Prostate gland (tissue), 2 donors: Measurements from ENCODE around the gene VWF. TPM values are rescaled to one million over a fixed set of nuclear protein-coding genes. Genes with fewer than 3 reads are reported as not detected.

Experiments
- DNase-seq: peaks from one replicate; pipeline ENCODE4 v3.0.0-alpha.2; 2019; ENCODE audit warnings: low spot score
- H3K27ac ChIP-seq, 2 donors: fragments of 200-600 bp; sonication (generic); 2 replicates each; pipeline ENCODE4 v1.5.1; 2017 to 2019
- H3K27me3 ChIP-seq: fragments of 200-600 bp; sonication (generic); replicated peaks from 2 replicates; pipeline ENCODE4 v1.5.1; 2019; ENCODE audit not compliant: insufficient read depth
- H3K36me3 ChIP-seq, 2 donors: fragments of 200-600 bp; sonication (generic); 1 replicate in 1 of 2; 2 replicates in 1 of 2; pipeline versions ENCODE4 v1.5.1 to v1.8.1; 2017 to 2019
- H3K4me1 ChIP-seq: fragments of 200-600 bp; sonication (generic); replicated peaks from 2 replicates; pipeline ENCODE4 v1.5.1; 2019
- H3K4me3 ChIP-seq, 2 donors: fragments of 200-600 bp; sonication (generic); 2 replicates each; pipeline ENCODE4 v1.5.1; 2017 to 2019
- H3K9me3 ChIP-seq: fragments of 200-600 bp; sonication (generic); 2 replicates; pipeline ENCODE4 v1.5.1; 2017
- CTCF ChIP-seq, 4 experiments: fragments of 200-600 bp in 2 of 4; fragments of 450-650 bp in 2 of 4; sonication (generic) in 2 of 4; IDR thresholded peaks; 1 replicate in 3 of 4; 2 replicates in 1 of 4; pipeline ENCODE4 v1.5.1; 2016 to 2019; ENCODE audit warnings: antibody characterized with exemption in 4 of 4, mild to moderate bottlenecking in 2 of 4, moderate library complexity in 2 of 4
- POLR2A ChIP-seq: fragments of 450-650 bp; IDR thresholded peaks from one replicate; pipeline ENCODE4 v1.6.1; 2016; ENCODE audit warnings: antibody characterized with exemption, mild to moderate bottlenecking
- POLR2AphosphoS5 ChIP-seq: sonication (generic); formaldehyde crosslinking; IDR thresholded peaks from one replicate; pipeline ENCODE4 v1.6.1; 2017; ENCODE audit warnings: antibody characterized with exemption
- WGBS: methylation state at CpG from one replicate; pipeline ENCODE4 v1.1.5; 2018; 5-methylcytosine and 5-hydroxymethylcytosine counted together
- intact Hi-C: fragments of 100-400 bp; cut with DNase I; formaldehyde crosslinking; loops from one replicate; pipeline ENCODE4 v1.14.2; 2022
- total RNA-seq, 2 donors: library from RNA; depleted of rRNA; stranded (reverse); fragments of >200 nt; gene quantifications; one replicate each; pipeline ENCODE4 v1.1.0, GENCODE V29; 2016

The VWF gene
- total RNA-seq, 2 donors from 2014 or later = 55.0 to 193 TPM

DNA sequence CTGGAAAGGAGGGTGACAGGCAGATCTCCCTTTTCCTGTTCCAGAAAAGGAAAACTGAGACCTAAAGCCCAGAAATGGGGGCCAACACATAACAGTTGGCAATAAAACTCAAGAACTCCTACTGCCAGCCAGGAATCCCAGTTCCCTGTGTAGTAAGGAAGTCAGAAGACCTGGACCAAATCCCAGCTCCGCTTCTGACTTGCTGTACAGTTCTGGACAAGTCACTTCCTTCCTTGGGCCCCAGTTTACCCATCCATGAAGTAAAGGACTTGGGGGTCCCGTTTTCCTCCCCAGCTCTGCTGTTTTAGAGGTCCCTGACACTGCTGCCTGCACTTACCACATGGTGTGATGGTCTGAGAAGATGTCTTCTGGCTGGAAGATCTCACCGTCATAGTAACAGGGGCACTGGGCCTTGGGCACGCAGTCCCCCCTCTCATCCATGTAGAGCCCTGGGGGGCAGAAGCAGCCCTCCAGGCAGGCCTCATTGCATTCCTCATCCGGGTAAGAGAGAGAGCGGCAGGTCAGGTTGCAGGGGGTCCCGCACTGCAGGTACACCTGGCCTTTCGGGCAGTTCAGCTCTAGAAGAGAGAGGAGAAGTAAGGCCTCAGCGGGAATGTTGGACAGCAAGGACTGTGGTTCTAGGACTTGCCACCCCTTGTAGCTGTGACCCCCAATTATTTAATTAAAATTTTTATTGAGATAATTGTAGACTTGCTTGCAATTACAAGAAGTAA, 72.1 kb downstream of the VWF start:
- WGBS = 93% methylated on average over 9 of the region's 9 CpGs
- H3K4me1 ChIP-seq = no peaks in the 10 kb centered on the region

DNA sequence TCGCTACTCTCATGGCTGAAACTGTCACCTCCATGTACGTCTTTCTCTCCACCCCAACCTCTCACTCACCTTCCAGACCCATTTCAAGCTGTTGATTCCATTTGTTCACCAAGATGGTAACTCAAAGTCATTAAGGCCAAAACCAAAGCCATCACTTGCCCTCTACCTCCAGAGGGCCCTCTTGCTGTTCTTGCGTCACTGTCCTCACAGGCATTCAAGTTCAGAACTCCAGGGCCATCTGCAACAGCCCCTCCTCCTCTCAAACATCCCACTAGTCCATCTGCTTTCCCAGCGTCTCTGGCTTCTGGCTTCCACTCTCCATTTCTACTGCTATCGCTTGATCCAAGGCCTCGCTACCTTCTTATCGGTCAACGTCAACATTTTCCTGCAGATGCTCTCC, 74.5 kb downstream of the VWF start:
- H3K4me3 ChIP-seq = no peak overlapping the region
- no peak for TF ChIP-seq POLR2AphosphoS5
- H3K27me3 ChIP-seq = no peaks in the 10 kb centered on the region
- H3K27ac ChIP-seq = no peak overlapping the region
- H3K36me3 ChIP-seq = no peaks in the 10 kb centered on the region
- WGBS = 96% methylated on average over 8 of the region's 8 CpGs
- no peaks in the 10 kb centered on the region for H3K4me1 ChIP-seq
- intact Hi-C loops = no loop called here
- H3K9me3 ChIP-seq = no peaks in the 10 kb centered on the region
- no peak for DNase-seq

More for the DNA sequence above, 72.1 kb downstream of the VWF start:
- Histone ChIP-seq H3K9me3 (no peaks in the 10 kb centered on the region), H3K27ac (no peak overlapping the region), H3K27me3 (no peaks in the 10 kb centered on the region), H3K36me3 (no peaks in the 10 kb centered on the region), H3K4me3 (no peak overlapping the region)
- intact Hi-C loops = no loop called here
- no peak for DNase-seq
- TF ChIP-seq CTCF (IDR thresholded peaks at IDR 0.05) (no peak), POLR2A (no peak), POLR2AphosphoS5 (no peak)

- no peaks in the 10 kb centered on the region for H3K9me3 ChIP-seq
- H3K36me3 ChIP-seq = no peaks in the 10 kb centered on the region
- DNase-seq = no peak
- intact Hi-C loops = no loop called here
- no peak overlapping the region for H3K27ac ChIP-seq
- no peaks in the 10 kb centered on the region for H3K4me1 ChIP-seq
- no peak for TF ChIP-seq POLR2AphosphoS5
- no peak for TF ChIP-seq CTCF (IDR thresholded peaks at IDR 0.05)
- TF ChIP-seq POLR2A = no peak
- H3K4me3 ChIP-seq = no peak overlapping the region
- no peaks in the 10 kb centered on the region for H3K27me3 ChIP-seq
Observed at GRCh38 chr12:6049587-6049986, 74.9 kb downstream of the VWF start.

- Histone ChIP-seq H3K4me1 (no peaks in the 10 kb centered on the region), H3K27me3 (no peaks in the 10 kb centered on the region), H3K27ac (no peak overlapping the region), H3K9me3 (no peaks in the 10 kb centered on the region), H3K4me3 (no peak overlapping the region), H3K36me3 (no peaks in the 10 kb centered on the region)
- TF ChIP-seq CTCF (IDR thresholded peaks at IDR 0.05) (no peak), POLR2AphosphoS5 (no peak), POLR2A (no peak)
- intact Hi-C loops = no loop called here
- 73% methylated on average over 13 of the region's 13 CpGs for WGBS
- DNase-seq = no peak
Observed at GRCh38 chr12:6047249-6048237, 76.9 kb downstream of the VWF start.

- intact Hi-C loops = no loop called here
- Histone ChIP-seq H3K4me3 (no peak overlapping the region), H3K27ac (no peak overlapping the region), H3K36me3 (no peaks in the 10 kb centered on the region), H3K4me1 (no peaks in the 10 kb centered on the region), H3K9me3 (no peaks in the 10 kb centered on the region), H3K27me3 (no peaks in the 10 kb centered on the region)
- no peak for TF ChIP-seq CTCF (IDR thresholded peaks at IDR 0.05)
- no peak for TF ChIP-seq POLR2AphosphoS5
- no peak for TF ChIP-seq POLR2A
- no peak for DNase-seq
- WGBS = 95% methylated on average over 17 of the region's 17 CpGs
Observed at GRCh38 chr12:6046511-6047180, 77.8 kb downstream of the VWF start.
